Measurements from ENCODE around the gene ASMT. TPM values are rescaled to one million over a fixed set of nuclear protein-coding genes. Genes with fewer than 3 reads are reported as not detected.

The ASMT gene
- total RNA-seq, 2 donors from 2014 or later, result 0.27 TPM; not detected in 1

- Histone ChIP-seq H3K9me3 (no peaks in the 10 kb centered on the region), H3K4me1 (no peaks in the 10 kb centered on the region), H3K27me3 (no peaks in the 10 kb centered on the region), H3K4me3 (no peak overlapping the region), H3K36me3 (peaks cover 27% of the 10 kb centered on the region), H3K27ac (no peak overlapping the region), H3K9ac (ENCODE audit: low read depth in 2 of 2, low read length in 2 of 2) (no peak overlapping the region)
- intact Hi-C loops (cut with DNase I), result loop anchor here (10.0 kb wide), 1 partner anchor 204 kb away; the partner anchor contains the start of gene SLC25A6
- no peak for TF ChIP-seq CTCF (IDR thresholded peaks at IDR 0.05)
- DNase-seq, result no peak
Observed at GRCh38 chrX:1598876-1599790, 15.7 kb upstream of the ASMT start.

GRCh38 chrX:1599791-1600405 lies 15.0 kb upstream of the ASMT start:
- no peak for DNase-seq
- Histone ChIP-seq H3K27me3 (no peaks in the 10 kb centered on the region), H3K4me3 (no peak overlapping the region), H3K4me1 (no peaks in the 10 kb centered on the region), H3K36me3 (peaks cover 24% of the 10 kb centered on the region), H3K9ac (ENCODE audit: low read depth in 2 of 2, low read length in 2 of 2) (no peak overlapping the region), H3K27ac (no peak overlapping the region), H3K9me3 (no peaks in the 10 kb centered on the region)
- TF ChIP-seq CTCF (IDR thresholded peaks at IDR 0.05), result no peak
- intact Hi-C loops (cut with DNase I), result loop anchor here (10.0 kb wide), 1 partner anchor 205 kb away; the partner anchor contains the start of gene SLC25A6

- Histone ChIP-seq H3K9me3 (no peaks in the 10 kb centered on the region), H3K4me1 (no peaks in the 10 kb centered on the region), H3K27me3 (no peaks in the 10 kb centered on the region), H3K27ac (no peak overlapping the region), H3K9ac (ENCODE audit: low read depth in 2 of 2, low read length in 2 of 2) (no peak overlapping the region), H3K4me3 (no peak overlapping the region), H3K36me3 (peaks cover 18% of the 10 kb centered on the region)
- intact Hi-C loops (cut with DNase I), result no loop called here
- no peak for TF ChIP-seq CTCF (IDR thresholded peaks at IDR 0.05)
- DNase-seq, result no peak
Observed at GRCh38 chrX:1600406-1601050, 14.3 kb upstream of the ASMT start.

- TF ChIP-seq CTCF (IDR thresholded peaks at IDR 0.05), result no peak
- no peak for DNase-seq
- H3K9ac ChIP-seq (ENCODE audit: low read depth in 2 of 2, low read length in 2 of 2), result no peak overlapping the region
- peaks cover 17% of the 10 kb centered on the region for H3K36me3 ChIP-seq
- no peaks in the 10 kb centered on the region for H3K4me1 ChIP-seq
- H3K27me3 ChIP-seq, result no peaks in the 10 kb centered on the region
- H3K4me3 ChIP-seq, result no peak overlapping the region
- H3K9me3 ChIP-seq, result no peaks in the 10 kb centered on the region
- intact Hi-C loops (cut with DNase I), result no loop called here
- no peak overlapping the region for H3K27ac ChIP-seq
Observed at GRCh38 chrX:1601051-1601767, 13.7 kb upstream of the ASMT start.

- Histone ChIP-seq H3K27ac (no peak overlapping the region), H3K27me3 (no peaks in the 10 kb centered on the region), H3K9me3 (no peaks in the 10 kb centered on the region), H3K9ac (ENCODE audit: low read depth in 2 of 2, low read length in 2 of 2) (no peak overlapping the region), H3K4me3 (no peak overlapping the region), H3K36me3 (peaks cover 17% of the 10 kb centered on the region), H3K4me1 (no peaks in the 10 kb centered on the region)
- intact Hi-C loops (cut with DNase I), result no loop called here
- DNase-seq, result no peak
- no peak for TF ChIP-seq CTCF (IDR thresholded peaks at IDR 0.05)
Observed at GRCh38 chrX:1601768-1602085, 13.1 kb upstream of the ASMT start.
